ENCODE measurements around the gene RXRA. TPM values are rescaled to one million over a fixed set of nuclear protein-coding genes. Genes with fewer than 3 reads are reported as not detected.

RXRA gene
- total and polyA plus RNA-seq, 7 donors: 37.7 to 192 (median 139) TPM

GRCh38 chr9:134473141-134474054, 147.1 kb downstream of the RXRA start:
- H3K27ac ChIP-seq: no peak overlapping the region
- H3K4me1 ChIP-seq: no peaks in the 10 kb centered on the region
- intact Hi-C loops (cut with DNase I): loop anchor here in 1 of 2 donors (10.0 kb wide), 1 partner anchor 161 kb away; no protein-coding TSS in a partner anchor
- no peaks in the 10 kb centered on the region for H3K36me3 ChIP-seq (ENCODE audit: insufficient read depth in 1 of 2, low read depth in 1 of 2)
- TF ChIP-seq CTCF (IDR thresholded peaks at IDR 0.05): no peak
- ATAC-seq (peak in 2 of 4 donors; percentile 3 to 9), DNase-seq (no peak)
- no peak overlapping the region for H3K4me3 ChIP-seq
- H3K9me3 ChIP-seq: no peaks in the 10 kb centered on the region
- no peaks in the 10 kb centered on the region for H3K27me3 ChIP-seq (ENCODE audit: insufficient read depth in 3 of 3, low read length in 2 of 3)
- WGBS, 3 donors: 63 to 68% (median 65%) methylated on average over 26 of the region's 26 CpGs

- Histone ChIP-seq H3K27ac (peak overlapping the region; percentile 30), H3K4me1 (no peaks in the 10 kb centered on the region), H3K36me3 (ENCODE audit: insufficient read depth in 1 of 2, low read depth in 1 of 2) (no peaks in the 10 kb centered on the region), H3K9me3 (no peaks in the 10 kb centered on the region), H3K4me3 (no peak overlapping the region), H3K27me3 (ENCODE audit: insufficient read depth in 3 of 3, low read length in 2 of 3) (no peaks in the 10 kb centered on the region)
- TF ChIP-seq CTCF (IDR thresholded peaks at IDR 0.05): no peak
- ATAC-seq: peak; percentile 21 to 57 (median 44)
- intact Hi-C loops (cut with DNase I): loop anchor here in 1 of 2 donors (10.0 kb wide), 1 partner anchor 161 kb away; no protein-coding TSS in a partner anchor
- WGBS, 3 donors: 39 to 46% (median 45%) methylated on average over 7 of the region's 7 CpGs
- peak in 1 of 2 donors; percentile 70 for DNase-seq
These were observed 147.8 kb downstream of the RXRA start for GRCh38 chr9:134474055-134474370.

- Histone ChIP-seq H3K9me3 (no peaks in the 10 kb centered on the region), H3K27ac (peak overlapping the region; percentile 41), H3K4me3 (no peak overlapping the region), H3K27me3 (ENCODE audit: insufficient read depth in 3 of 3, low read length in 2 of 3) (no peaks in the 10 kb centered on the region), H3K36me3 (ENCODE audit: insufficient read depth in 1 of 2, low read depth in 1 of 2) (no peaks in the 10 kb centered on the region), H3K4me1 (no peaks in the 10 kb centered on the region)
- intact Hi-C loops (cut with DNase I): loop anchor here in 1 of 2 donors (10.0 kb wide), 1 partner anchor 160 kb away; no protein-coding TSS in a partner anchor
- DNase-seq (peak; percentile 78 to 81), ATAC-seq (peak in 3 of 4 donors; percentile 23 to 55 (median 46))
- no peak for TF ChIP-seq CTCF (IDR thresholded peaks at IDR 0.05)
- WGBS, 3 donors: 35 to 49% (median 38%) methylated on average over 17 to 27 of the region's 27 CpGs
These were observed 148.9 kb downstream of the RXRA start for GRCh38 chr9:134475011-134475790.

- Histone ChIP-seq H3K27ac (no peak overlapping the region), H3K9me3 (no peaks in the 10 kb centered on the region), H3K4me1 (no peaks in the 10 kb centered on the region), H3K4me3 (no peak overlapping the region), H3K27me3 (ENCODE audit: insufficient read depth in 3 of 3, low read length in 2 of 3) (no peaks in the 10 kb centered on the region), H3K36me3 (ENCODE audit: insufficient read depth in 1 of 2, low read depth in 1 of 2) (no peaks in the 10 kb centered on the region)
- TF ChIP-seq CTCF (IDR thresholded peaks at IDR 0.05): no peak
- intact Hi-C loops (cut with DNase I): loop anchor here in 1 of 2 donors (10.0 kb wide), 1 partner anchor 158 kb away; no protein-coding TSS in a partner anchor
- peak in 1 of 2 donors; percentile 23 for DNase-seq
- no peak for ATAC-seq
- WGBS, 3 donors: 89 to 98% (median 93%) methylated on average over 9 of the region's 9 CpGs
These were observed 150.2 kb downstream of the RXRA start for GRCh38 chr9:134476272-134476941.

All from psoas muscle (tissue), 8 donors.